ENCODE measurements around the gene ELANE.
A peak's percentile ranks its signal among the peaks of the same experiment; 100 is the strongest.
"Not testable (repeated sequence)": the region's sequence is repeated elsewhere in the genome, so short reads cannot be mapped to it uniquely, and the experiment has no call there.

Gene ELANE

GRCh38 chr19:879711-880438 is 27.8 kb downstream of the ELANE start:
- DNase-seq (ENCODE audit: low read depth): no peak

GRCh38 chr19:881385-882071 is 29.4 kb downstream of the ELANE start:
- no peak for DNase-seq (ENCODE audit: low read depth)

GRCh38 chr19:882871-883497 is 30.9 kb downstream of the ELANE start:
- DNase-seq (ENCODE audit: low read depth): no peak

- no peak for DNase-seq (ENCODE audit: low read depth)
Measured at GRCh38 chr19:883661-884211, 31.6 kb downstream of the ELANE start.

- no peak for DNase-seq (ENCODE audit: low read depth)
Measured at GRCh38 chr19:884420-885211, 32.5 kb downstream of the ELANE start.

- DNase-seq (ENCODE audit: low read depth): no peak
Measured at GRCh38 chr19:885536-886224, 33.6 kb downstream of the ELANE start.

- DNase-seq (ENCODE audit: low read depth): no peak
Measured at GRCh38 chr19:887072-887471, 35.0 kb downstream of the ELANE start.

- DNase-seq (ENCODE audit: low read depth): no peak
Measured at GRCh38 chr19:887599-887998, 35.5 kb downstream of the ELANE start.

GRCh38 chr19:888581-889385 is 36.7 kb downstream of the ELANE start:
- peak; percentile 31 for DNase-seq (ENCODE audit: low read depth)

GRCh38 chr19:889662-890295 is 37.7 kb downstream of the ELANE start:
- no peak for DNase-seq (ENCODE audit: low read depth)

- no peak for DNase-seq (ENCODE audit: low read depth)
Measured at GRCh38 chr19:890831-891230, 38.7 kb downstream of the ELANE start.

- DNase-seq (ENCODE audit: low read depth): not testable (repeated sequence)
Measured at GRCh38 chr19:891421-892200, 39.5 kb downstream of the ELANE start.

GRCh38 chr19:892243-892893 is 40.3 kb downstream of the ELANE start:
- no peak for DNase-seq (ENCODE audit: low read depth)

GRCh38 chr19:892894-893689 is 41.0 kb downstream of the ELANE start, which contains the start of the genes MED16 and RNU6-9:
MED16 (minus strand) TSS chr19:893187; CDS start chr19:891131, 2,056 bp downstream.
RNU6-9 (plus strand) TSS chr19:893484.
- DNase-seq (ENCODE audit: low read depth): peak; percentile 83

GRCh38 chr19:896434-896833 is 44.3 kb downstream of the ELANE start:
- DNase-seq (ENCODE audit: low read depth): no peak

- DNase-seq (ENCODE audit: low read depth): no peak
Measured at GRCh38 chr19:896999-897398, 44.9 kb downstream of the ELANE start.

GRCh38 chr19:897442-898039 is 45.4 kb downstream of the ELANE start:
- no peak for DNase-seq (ENCODE audit: low read depth)

Measured in activated T-helper 9 cell treated with anti-CD3 and anti-CD28 coated beads, Interleukin-2, amount 50 U/mL, for 16 hours (primary cell).